ENCODE data around the gene CDS2.

The CDS2 gene

GRCh38 chr20:5168651-5169396 lies 42.0 kb downstream of the CDS2 start:
- Mint-ChIP-seq H3K9me3 (no peaks in the 10 kb centered on the region), H3K27me3 (ENCODE audit: low read depth) (no peaks in the 10 kb centered on the region), H3K27ac (peak overlapping the region in 2 of 3 experiments; percentile 11 to 29), H3K36me3 (ENCODE audit: low read depth) (no peaks in the 10 kb centered on the region), H3K4me3 (no peak overlapping the region), H3K4me1 (peaks cover 60% of the 10 kb centered on the region)
- TF ChIP-seq, protein P1, sequence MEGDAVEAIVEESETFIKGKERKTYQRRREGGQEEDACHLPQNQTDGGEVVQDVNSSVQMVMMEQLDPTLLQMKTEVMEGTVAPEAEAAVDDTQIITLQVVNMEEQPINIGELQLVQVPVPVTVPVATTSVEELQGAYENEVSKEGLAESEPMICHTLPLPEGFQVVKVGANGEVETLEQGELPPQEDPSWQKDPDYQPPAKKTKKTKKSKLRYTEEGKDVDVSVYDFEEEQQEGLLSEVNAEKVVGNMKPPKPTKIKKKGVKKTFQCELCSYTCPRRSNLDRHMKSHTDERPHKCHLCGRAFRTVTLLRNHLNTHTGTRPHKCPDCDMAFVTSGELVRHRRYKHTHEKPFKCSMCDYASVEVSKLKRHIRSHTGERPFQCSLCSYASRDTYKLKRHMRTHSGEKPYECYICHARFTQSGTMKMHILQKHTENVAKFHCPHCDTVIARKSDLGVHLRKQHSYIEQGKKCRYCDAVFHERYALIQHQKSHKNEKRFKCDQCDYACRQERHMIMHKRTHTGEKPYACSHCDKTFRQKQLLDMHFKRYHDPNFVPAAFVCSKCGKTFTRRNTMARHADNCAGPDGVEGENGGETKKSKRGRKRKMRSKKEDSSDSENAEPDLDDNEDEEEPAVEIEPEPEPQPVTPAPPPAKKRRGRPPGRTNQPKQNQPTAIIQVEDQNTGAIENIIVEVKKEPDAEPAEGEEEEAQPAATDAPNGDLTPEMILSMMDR (IDR thresholded peaks at IDR 0.05; ENCODE audit: unreplicated experiment in 3 of 3): no peak

- H3K27ac Mint-ChIP-seq: no peak overlapping the region
- H3K27me3 Mint-ChIP-seq (ENCODE audit: low read depth): no peaks in the 10 kb centered on the region
- no peaks in the 10 kb centered on the region for H3K36me3 Mint-ChIP-seq (ENCODE audit: low read depth)
- TF ChIP-seq, protein P1 (IDR thresholded peaks at IDR 0.05; ENCODE audit: unreplicated experiment in 3 of 3): no peak
- no peaks in the 10 kb centered on the region for H3K9me3 Mint-ChIP-seq
- peaks cover 50% of the 10 kb centered on the region for H3K4me1 Mint-ChIP-seq
- no peak overlapping the region for H3K4me3 Mint-ChIP-seq
These were observed 43.5 kb downstream of the CDS2 start for GRCh38 chr20:5170341-5170740.

GRCh38 chr20:5171064-5171789 lies 44.4 kb downstream of the CDS2 start:
- Mint-ChIP-seq H3K4me3 (peak overlapping the region in 2 of 3 experiments; percentile 2 to 66), H3K36me3 (ENCODE audit: low read depth) (peaks cover 2% of the 10 kb centered on the region), H3K4me1 (peaks cover 48% of the 10 kb centered on the region), H3K27me3 (ENCODE audit: low read depth) (no peaks in the 10 kb centered on the region), H3K27ac (peak overlapping the region; percentile 82 to 86 (median 82)), H3K9me3 (no peaks in the 10 kb centered on the region)
- TF ChIP-seq, protein P1 (IDR thresholded peaks at IDR 0.05; ENCODE audit: unreplicated experiment in 3 of 3): no peak

- TF ChIP-seq, protein P1 (IDR thresholded peaks at IDR 0.05; ENCODE audit: unreplicated experiment in 3 of 3): no peak
- Mint-ChIP-seq H3K27ac (peak overlapping the region; percentile 47 to 86 (median 82)), H3K36me3 (ENCODE audit: low read depth) (peaks cover 7% of the 10 kb centered on the region), H3K9me3 (no peaks in the 10 kb centered on the region), H3K4me1 (peaks cover 44% of the 10 kb centered on the region), H3K27me3 (ENCODE audit: low read depth) (no peaks in the 10 kb centered on the region), H3K4me3 (peak overlapping the region in 1 of 3 experiments; percentile 66)
These were observed 45.0 kb downstream of the CDS2 start for GRCh38 chr20:5171790-5172164.

GRCh38 chr20:5172167-5172601 lies 45.4 kb downstream of the CDS2 start:
- H3K27ac Mint-ChIP-seq: peak overlapping the region in 2 of 3 experiments; percentile 36 to 86
- peak overlapping the region in 1 of 3 experiments; percentile 9 for H3K4me3 Mint-ChIP-seq
- TF ChIP-seq, protein P1 (IDR thresholded peaks at IDR 0.05; ENCODE audit: unreplicated experiment in 3 of 3): no peak
- peaks cover 8% of the 10 kb centered on the region for H3K36me3 Mint-ChIP-seq (ENCODE audit: low read depth)
- H3K4me1 Mint-ChIP-seq: peaks cover 44% of the 10 kb centered on the region
- H3K9me3 Mint-ChIP-seq: no peaks in the 10 kb centered on the region
- no peaks in the 10 kb centered on the region for H3K27me3 Mint-ChIP-seq (ENCODE audit: low read depth)

Data from nephron (organoid).